Measurements from ENCODE around the gene VPS9D1.

Gene VPS9D1

DNA sequence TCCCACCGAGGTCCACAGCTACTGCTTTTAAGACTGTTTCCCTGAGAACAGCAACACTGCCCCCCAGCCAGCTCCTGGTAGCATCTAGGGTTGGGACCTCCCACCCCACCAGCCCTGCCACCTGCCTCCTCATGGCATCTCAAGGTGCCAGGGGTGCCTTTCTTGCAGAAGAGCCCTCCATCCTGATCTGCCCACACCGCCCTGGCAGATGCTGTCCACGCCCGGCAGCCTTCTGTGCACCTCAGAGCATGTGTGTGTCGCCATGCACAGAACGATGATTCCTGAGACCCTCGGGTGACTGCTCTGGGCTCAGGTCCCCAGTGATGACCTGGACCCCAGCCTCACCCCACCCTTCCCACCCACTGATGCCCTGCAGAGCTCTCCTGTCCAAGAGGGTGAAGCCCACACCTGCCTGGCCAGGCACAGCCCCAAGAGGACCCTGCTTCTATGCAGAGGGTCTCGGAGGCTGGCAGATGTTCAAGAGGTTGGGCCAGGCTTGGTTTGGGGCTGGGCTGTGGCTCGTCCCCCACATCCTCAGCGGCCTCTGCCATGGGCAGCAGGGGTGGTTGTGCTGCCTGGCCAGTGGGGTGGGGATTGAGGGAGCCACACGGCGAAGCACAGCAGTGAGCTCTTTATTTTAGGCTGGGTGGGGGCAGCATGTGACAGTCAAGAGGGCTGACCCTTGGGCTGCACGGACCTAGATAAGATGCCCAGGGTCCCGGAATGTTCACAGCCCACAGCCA is 14.0 kb downstream of the VPS9D1 start:
- Histone ChIP-seq H3K36me3 (replicated peaks; ENCODE audit: low read depth, low read length) (no peaks in the 10 kb centered on the region), H2AFZ (ENCODE audit: low read depth, low read length) (peak overlapping the region; percentile 9; the same call in 1 of the 2 replicates), H3K4me2 (ENCODE audit: low read length) (peak overlapping the region; percentile 80), H4K20me1 (ENCODE audit: insufficient read depth, low read length) (no peaks in the 10 kb centered on the region), H3K9me3 (ENCODE audit: insufficient read depth, low read length) (no peaks in the 10 kb centered on the region), H3K27me3 (ENCODE audit: low read depth, low read length) (no peaks in the 10 kb centered on the region), H3K4me1 (ENCODE audit: low read length) (peaks cover 8% of the 10 kb centered on the region), H3K27ac (ENCODE audit: low read length) (no peak overlapping the region), H3K79me2 (ENCODE audit: low read length) (no peaks in the 10 kb centered on the region), H3K9ac (ENCODE audit: low read length) (peak overlapping the region; percentile 51), H3K4me3 (ENCODE audit: low read length) (peak overlapping the region; percentile 77)
- no peak for TF ChIP-seq CTCF (IDR thresholded peaks at IDR 0.05; ENCODE audit: low read depth, low read length)

DNA sequence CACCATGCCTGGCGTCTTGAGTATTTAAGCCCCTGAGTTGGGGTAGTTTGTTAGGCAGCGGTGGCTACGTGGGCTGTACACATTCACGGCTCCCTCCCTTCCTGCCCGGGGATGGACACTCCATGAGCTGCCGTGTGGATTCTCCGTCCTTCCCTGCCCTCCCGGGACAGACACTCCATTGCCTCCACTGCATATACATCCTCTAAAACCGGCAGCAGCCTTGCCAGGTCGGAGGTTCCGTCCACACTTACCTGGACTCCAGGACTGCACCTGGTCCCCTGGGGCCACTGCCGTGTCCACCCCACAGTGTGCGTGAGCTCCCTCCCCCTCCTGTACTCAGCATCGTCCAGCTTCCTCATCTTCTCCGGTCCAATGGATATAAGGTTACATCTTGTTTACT is 15.7 kb downstream of the VPS9D1 start:
- Histone ChIP-seq H3K4me2 (ENCODE audit: low read length) (no peak overlapping the region), H4K20me1 (ENCODE audit: insufficient read depth, low read length) (no peaks in the 10 kb centered on the region), H3K27ac (ENCODE audit: low read length) (no peak overlapping the region), H3K9me3 (ENCODE audit: insufficient read depth, low read length) (no peaks in the 10 kb centered on the region), H3K79me2 (ENCODE audit: low read length) (no peaks in the 10 kb centered on the region), H3K36me3 (replicated peaks; ENCODE audit: low read depth, low read length) (no peaks in the 10 kb centered on the region), H2AFZ (ENCODE audit: low read depth, low read length) (no peak overlapping the region), H3K9ac (ENCODE audit: low read length) (no peak overlapping the region), H3K4me3 (ENCODE audit: low read length) (no peak overlapping the region), H3K27me3 (ENCODE audit: low read depth, low read length) (no peaks in the 10 kb centered on the region), H3K4me1 (ENCODE audit: low read length) (peaks cover 14% of the 10 kb centered on the region)
- no peak for TF ChIP-seq CTCF (IDR thresholded peaks at IDR 0.05; ENCODE audit: low read depth, low read length)
- no peak for TF ChIP-seq EZH2phosphoT487 (IDR thresholded peaks at IDR 0.05; ENCODE audit: low read depth)

DNA sequence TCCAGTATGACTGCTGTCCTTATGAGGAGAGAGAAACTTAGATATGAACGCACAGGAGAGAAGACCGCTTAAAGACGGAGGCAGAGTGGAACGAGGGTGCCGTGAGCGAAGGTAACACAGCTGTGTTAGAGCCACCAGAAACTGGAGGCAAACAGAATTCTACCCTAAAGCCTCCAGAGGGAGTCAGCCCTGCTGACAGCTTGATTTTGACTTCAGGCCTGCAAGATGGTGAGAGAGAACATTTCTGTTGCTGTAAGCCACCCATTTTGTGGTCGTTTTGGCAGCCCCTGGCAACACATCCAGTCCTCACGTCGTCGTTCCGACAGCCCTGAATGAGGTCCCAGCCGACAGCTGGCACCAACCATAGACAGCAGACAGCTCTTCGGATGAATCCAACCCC is 16.4 kb downstream of the VPS9D1 start:
- H3K9ac ChIP-seq (ENCODE audit: low read length) = no peak overlapping the region
- TF ChIP-seq CTCF (IDR thresholded peaks at IDR 0.05; ENCODE audit: low read depth, low read length) = no peak
- no peak for TF ChIP-seq EZH2phosphoT487 (IDR thresholded peaks at IDR 0.05; ENCODE audit: low read depth)
- H3K4me2 ChIP-seq (ENCODE audit: low read length) = no peak overlapping the region
- peaks cover 18% of the 10 kb centered on the region for H3K4me1 ChIP-seq (ENCODE audit: low read length)
- H2AFZ ChIP-seq (ENCODE audit: low read depth, low read length) = no peak overlapping the region
- H3K79me2 ChIP-seq (ENCODE audit: low read length) = no peaks in the 10 kb centered on the region
- H4K20me1 ChIP-seq (ENCODE audit: insufficient read depth, low read length) = peaks cover 4% of the 10 kb centered on the region; the same call in 1 of the 2 replicates
- H3K36me3 ChIP-seq (replicated peaks; ENCODE audit: low read depth, low read length) = no peaks in the 10 kb centered on the region
- H3K4me3 ChIP-seq (ENCODE audit: low read length) = no peak overlapping the region
- no peaks in the 10 kb centered on the region for H3K27me3 ChIP-seq (ENCODE audit: low read depth, low read length)
- no peak overlapping the region for H3K27ac ChIP-seq (ENCODE audit: low read length)
- H3K9me3 ChIP-seq (ENCODE audit: insufficient read depth, low read length) = no peaks in the 10 kb centered on the region

GRCh38 chr16:89701425-89702406 is 19.0 kb downstream of the VPS9D1 start, which contains the start of gene SPATA2L:
TSS of gene SPATA2L (minus strand) at chr16:89701705. CDS start at chr16:89701232, 473 bp downstream.
- peak within 1 kb of the TSS; percentile 30 for H3K27ac ChIP-seq (ENCODE audit: low read length)
- H3K4me3 ChIP-seq (ENCODE audit: low read length) = peak within 1 kb of the TSS; percentile 82
- H3K27me3 ChIP-seq (ENCODE audit: low read depth, low read length) = no peaks in the 10 kb centered on the region
- H3K9me3 ChIP-seq (ENCODE audit: insufficient read depth, low read length) = no peaks in the 10 kb centered on the region
- H3K4me1 ChIP-seq (ENCODE audit: low read length) = peaks cover 18% of the 10 kb centered on the region
- peak within 1 kb of the TSS; percentile 86 for H3K4me2 ChIP-seq (ENCODE audit: low read length)
- no peaks in the 10 kb centered on the region for H3K79me2 ChIP-seq (ENCODE audit: low read length)
- peaks cover 4% of the 10 kb centered on the region; the same call in 1 of the 2 replicates for H4K20me1 ChIP-seq (ENCODE audit: insufficient read depth, low read length)
- H3K9ac ChIP-seq (ENCODE audit: low read length) = peak within 1 kb of the TSS; percentile 64
- H3K36me3 ChIP-seq (replicated peaks; ENCODE audit: low read depth, low read length) = no peaks in the 10 kb centered on the region
- peak within 1 kb of the TSS; percentile 69; the same call in 1 of the 2 replicates for H2AFZ ChIP-seq (ENCODE audit: low read depth, low read length)
- TF ChIP-seq CTCF (IDR thresholded peaks at IDR 0.05; ENCODE audit: low read depth, low read length) (no peak), EZH2phosphoT487 (IDR thresholded peaks at IDR 0.05; ENCODE audit: low read depth) (no peak)
